SK-N-DZ (cell line): ENCODE data around the gene CHRM2.
A peak's percentile ranks its signal among the peaks of the same experiment; 100 is the strongest.

Experiments used
- DNase-seq: peaks from one replicate; pipeline ENCODE4 v3.0.0-alpha.2; 2015; ENCODE audit warnings: low spot score

The CHRM2 gene

DNA sequence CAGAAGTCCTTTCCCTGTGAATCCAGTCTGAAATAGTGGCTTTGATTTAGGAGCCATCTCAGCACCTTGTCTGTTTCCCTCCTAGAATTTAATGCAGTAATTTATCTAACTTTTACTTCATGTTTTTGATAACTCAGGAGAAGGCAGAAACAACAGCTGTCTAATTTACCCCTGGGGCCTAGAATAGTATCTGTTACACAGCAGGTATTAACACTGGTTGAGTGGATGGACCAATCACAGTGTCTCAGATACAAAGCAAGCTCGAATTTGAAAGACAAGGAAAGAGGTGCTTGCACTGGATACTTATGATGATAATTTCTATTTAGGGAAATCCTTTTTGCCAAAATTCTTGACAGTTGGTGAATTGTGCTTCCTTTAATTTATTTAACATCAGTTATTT, 23.4 kb downstream of the CHRM2 start:
- DNase-seq = no peak

DNA sequence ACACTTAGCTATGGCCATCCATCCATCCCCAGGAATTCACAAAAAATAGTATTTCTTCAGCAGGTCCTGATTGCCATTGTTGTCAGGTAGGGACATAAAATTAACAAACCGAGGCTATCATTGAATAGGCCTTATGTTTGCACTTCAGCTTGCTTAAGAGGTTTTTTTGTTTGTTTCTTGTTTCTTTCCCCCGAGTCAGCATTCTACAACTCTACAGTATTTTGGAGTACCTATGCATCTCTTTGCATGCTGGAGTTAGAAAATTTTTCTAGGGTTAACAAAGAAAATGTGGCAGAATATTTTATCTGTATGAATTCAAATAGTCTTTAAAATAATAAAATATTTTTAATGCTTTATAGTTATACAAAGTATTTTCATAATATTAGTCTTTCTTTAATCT, 26.3 kb downstream of the CHRM2 start:
- DNase-seq = no peak

- DNase-seq = no peak
Measured at GRCh38 chr7:136897676-136898075, 29.2 kb downstream of the CHRM2 start.

DNA sequence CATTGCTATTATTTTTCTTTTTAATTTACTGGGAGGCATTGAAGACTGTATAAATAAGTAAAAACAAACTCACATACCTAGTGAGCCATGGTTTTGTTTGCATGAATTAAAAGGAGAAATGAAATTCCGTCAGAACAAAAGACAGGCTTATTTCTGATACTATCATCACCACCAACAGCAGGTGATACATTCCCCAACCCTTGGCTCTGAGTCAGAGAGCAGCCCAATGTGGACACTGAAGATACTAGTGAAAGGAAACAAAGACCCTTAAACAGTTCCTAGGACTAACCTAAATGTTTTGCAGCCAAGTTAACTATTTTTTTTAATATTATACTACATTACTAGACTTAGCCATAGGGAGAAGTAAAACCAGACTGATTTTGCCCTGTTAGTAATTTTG, 31.6 kb downstream of the CHRM2 start:
- DNase-seq = no peak

GRCh38 chr7:136910771-136911170, 42.3 kb downstream of the CHRM2 start:
- no peak for DNase-seq

- no peak for DNase-seq
Measured at GRCh38 chr7:136911344-136911743, 42.9 kb downstream of the CHRM2 start.

GRCh38 chr7:136912339-136912738, 43.9 kb downstream of the CHRM2 start:
- no peak for DNase-seq

DNA sequence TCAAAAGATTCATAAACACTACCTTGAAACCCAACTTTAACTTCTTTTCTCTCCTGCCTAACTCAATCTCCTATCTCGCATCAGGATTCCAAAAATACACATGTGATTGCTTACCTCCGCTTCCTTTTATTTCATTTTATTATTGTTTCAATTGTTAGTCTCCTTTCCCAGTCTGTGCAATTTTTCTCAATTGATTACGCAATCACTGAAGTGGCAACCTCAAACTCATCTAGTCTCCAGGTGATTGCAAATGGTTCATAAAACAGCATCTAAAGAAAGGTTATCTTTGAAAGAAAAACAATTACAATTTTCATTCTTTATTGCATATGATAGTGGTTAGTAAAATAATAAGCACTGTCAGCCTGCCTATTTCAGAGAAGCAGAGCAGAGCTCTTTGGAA, 45.6 kb downstream of the CHRM2 start:
- DNase-seq = no peak

GRCh38 chr7:136919820-136920219, 51.4 kb downstream of the CHRM2 start:
- DNase-seq = no peak

- DNase-seq = no peak
Measured at GRCh38 chr7:136923111-136923667, 54.7 kb downstream of the CHRM2 start.

GRCh38 chr7:136925044-136925443, 56.6 kb downstream of the CHRM2 start:
- no peak for DNase-seq

DNA sequence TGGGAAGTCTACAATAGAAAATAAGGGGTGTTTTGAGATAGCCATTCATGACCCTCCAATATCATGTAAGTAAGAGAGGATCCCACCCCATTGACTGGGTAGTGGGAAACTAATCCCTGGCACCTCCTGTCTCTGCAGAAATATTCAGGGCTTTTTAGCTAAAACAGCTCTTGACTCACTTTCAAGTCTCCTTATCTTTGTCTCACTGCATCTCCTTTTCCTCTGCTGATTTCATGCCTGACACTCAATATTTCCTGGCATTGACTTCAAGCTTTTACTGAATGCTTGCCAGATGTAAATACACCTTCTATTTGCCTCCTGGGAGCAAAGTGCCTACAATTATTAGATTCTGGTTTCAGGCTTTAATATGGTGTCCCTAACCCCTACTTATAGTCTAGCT, 57.1 kb downstream of the CHRM2 start:
- DNase-seq = no peak

GRCh38 chr7:136931169-136931867, 62.9 kb downstream of the CHRM2 start:
- no peak for DNase-seq

DNA sequence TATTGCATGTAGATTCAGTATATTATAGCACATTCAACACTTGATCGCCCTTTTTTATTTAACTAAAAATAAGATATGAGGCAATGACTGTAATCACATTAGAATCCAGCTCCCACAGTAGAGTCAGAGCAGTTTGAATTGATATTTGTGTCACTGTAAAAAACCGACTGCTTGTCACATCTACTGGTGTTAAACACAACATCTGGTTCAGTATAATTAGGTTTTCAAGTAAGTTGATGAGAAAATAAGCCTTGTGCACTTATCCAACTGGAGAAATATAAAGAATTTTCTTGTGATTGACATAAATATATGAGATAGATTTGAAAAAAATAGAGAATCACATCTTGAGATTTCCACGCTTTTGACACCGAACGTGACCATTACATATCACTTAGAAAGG, 69.0 kb downstream of the CHRM2 start:
- peak; percentile 18 for DNase-seq

DNA sequence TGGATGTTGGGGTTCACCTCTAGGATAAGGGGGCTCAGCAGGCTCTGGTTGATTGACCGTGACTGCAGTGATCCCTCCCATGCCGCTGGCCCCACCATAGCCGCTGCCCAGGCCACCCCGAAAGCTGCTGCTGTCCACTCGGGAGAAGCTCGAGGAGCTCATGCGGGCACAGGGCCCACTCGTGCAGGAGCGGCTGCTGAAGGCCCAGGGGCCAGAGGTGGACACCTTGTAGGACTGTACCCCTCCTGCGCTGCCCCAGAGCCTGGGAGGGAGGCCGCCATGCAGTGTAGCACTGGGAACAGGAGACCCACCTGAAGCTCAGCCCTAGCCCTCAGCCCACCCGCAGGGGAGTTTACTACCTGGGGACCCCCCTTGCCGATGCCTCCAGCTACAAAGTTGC, 70.0 kb downstream of the CHRM2 start:
- no peak for DNase-seq

DNA sequence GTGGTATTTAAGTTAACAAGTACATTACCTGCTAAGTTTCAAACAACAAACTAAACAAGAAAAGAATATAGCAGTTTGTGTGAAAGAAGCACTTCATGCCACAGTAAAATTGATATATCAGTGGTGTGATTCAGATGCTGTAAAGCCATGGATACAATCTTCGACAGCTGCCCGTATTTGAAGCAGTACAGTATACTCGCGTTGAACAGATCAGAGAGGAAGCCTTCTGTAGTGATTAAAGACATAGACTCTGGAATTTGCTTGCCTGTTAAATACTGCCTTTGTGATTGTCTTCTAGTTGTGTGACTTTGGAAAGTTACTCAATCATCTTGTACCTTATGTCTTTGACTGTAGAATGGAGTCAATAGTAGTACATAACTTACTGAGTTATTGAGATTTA, 71.7 kb downstream of the CHRM2 start:
- DNase-seq = no peak

DNA sequence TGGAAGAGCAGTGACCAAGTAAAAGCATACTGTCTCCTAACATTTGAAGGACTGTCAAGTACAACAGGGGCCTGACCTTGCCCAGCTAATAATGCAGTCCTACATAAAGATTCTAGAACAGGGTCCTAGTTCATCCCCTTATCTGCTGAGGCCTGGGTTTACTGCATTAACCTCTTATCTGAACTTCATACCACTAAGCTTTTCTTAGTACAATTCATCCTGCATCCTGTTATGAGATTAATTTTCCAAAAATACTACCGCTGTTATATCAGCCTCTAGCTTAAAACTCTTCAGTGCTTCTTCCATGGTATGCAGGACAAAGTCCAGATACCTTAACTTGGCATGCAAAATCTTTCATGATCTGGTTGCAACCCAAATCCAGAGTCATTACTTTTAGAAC, 72.5 kb downstream of the CHRM2 start:
- no peak for DNase-seq

GRCh38 chr7:136941816-136942215, 73.4 kb downstream of the CHRM2 start:
- no peak for DNase-seq

DNA sequence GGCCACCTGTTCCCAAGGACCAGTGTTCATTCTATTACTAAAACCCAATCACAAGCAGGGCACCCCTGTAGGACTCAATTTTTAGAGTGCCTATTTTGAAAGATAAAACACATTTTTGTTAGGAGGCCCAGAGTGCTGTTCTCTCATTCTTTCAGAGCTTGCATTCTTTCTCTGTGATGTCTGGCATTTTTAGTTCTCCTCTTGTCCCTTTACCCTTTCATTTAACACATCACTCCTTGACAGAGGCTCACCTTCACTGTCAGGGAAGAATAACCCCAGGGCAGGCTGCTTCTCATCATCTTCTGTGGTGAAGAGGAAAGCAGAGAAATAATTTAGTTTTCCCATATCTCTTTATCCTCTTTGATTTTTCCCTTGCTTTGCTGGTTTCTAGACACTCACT, 73.9 kb downstream of the CHRM2 start:
- no peak for DNase-seq

GRCh38 chr7:136942994-136943393, 74.5 kb downstream of the CHRM2 start:
- DNase-seq = no peak

GRCh38 chr7:136947347-136947746, 78.9 kb downstream of the CHRM2 start:
- no peak for DNase-seq

- no peak for DNase-seq
Measured at GRCh38 chr7:136950331-136950730, 81.9 kb downstream of the CHRM2 start.

DNA sequence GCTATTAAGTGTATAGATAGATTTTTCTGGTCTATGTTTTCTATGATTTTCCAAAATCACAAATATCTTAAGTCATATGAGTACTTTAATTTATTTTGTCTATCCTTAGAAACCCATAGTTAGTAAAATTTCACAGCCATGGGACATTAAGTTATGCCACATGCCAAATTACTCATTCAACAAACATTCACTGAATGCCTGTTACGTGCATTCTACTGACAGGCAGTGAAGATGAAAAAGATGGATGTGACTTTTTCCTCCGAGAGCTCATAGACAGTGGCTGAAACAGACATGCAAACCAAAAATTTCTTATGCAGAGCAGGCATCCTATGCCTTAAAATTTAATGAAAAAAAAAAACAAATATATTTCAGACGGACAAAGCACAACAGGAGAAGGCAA, 84.9 kb downstream of the CHRM2 start:
- no peak for DNase-seq

DNA sequence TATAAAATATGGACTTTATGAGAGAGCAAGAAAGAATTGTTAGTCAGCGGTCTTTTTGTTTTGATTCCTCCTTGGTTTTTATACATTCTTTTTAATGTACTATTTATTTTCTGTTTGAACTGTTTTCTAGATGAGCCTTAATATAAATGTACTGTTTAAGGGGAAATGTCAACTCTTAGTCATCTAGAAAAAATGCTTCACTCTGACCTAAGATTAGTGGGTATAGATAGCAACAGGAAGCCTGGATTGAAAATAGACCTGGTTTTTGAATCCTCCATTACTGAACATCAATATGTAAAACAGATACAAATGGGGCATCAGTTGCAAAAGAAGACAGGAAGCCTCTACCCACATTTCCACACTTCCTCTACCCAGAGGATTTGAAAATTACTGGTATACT, 87.8 kb downstream of the CHRM2 start:
- no peak for DNase-seq
